HG02798 (cell line): ENCODE measurements around the gene EHBP1.

Experiments used
- ATAC-seq: cut with Tn5 transposase; IDR thresholded peaks from one replicate; pipeline ENCODE4 v1.9.1; 2021; ENCODE audit warnings: mild to moderate bottlenecking; ENCODE audit not compliant: unreplicated experiment, poor library complexity

EHBP1 gene

DNA sequence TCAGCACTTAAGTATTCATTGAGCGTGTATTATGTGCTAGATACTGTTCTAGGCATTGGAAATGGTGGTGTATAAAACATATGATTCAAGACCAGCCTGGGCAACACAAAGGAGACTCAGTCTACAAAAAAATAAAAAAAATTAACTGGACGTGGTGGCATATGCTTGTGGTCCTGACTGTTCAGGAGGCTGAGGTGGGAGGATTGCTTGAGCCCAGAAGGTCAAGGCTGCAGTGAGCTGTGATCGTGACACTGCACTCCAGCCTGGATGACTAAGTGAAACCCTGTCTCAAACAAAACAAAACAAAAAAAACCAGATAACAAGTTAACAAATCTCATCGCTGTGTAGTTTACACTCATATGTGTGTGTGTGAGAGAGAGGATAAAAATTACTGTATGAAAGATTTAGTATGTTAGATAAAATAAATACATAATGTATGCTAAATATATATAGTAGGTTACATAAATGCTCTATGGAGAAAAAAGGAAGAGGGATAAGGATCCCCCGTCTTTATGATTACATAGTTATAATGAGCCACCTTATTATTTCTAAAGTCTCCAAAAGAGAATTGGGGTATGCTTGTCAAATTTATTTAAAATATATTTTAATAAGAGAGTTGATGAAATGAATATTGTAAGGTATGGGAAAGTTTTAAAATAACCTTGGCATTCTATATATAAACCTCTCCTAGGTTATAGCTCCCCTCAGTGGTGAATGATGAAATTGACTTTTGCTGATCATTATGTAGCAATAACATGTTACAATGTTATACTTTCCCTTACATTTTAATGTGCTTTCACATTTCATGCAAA, 69.2 kb downstream of the EHBP1 start:
- ATAC-seq = no peak

DNA sequence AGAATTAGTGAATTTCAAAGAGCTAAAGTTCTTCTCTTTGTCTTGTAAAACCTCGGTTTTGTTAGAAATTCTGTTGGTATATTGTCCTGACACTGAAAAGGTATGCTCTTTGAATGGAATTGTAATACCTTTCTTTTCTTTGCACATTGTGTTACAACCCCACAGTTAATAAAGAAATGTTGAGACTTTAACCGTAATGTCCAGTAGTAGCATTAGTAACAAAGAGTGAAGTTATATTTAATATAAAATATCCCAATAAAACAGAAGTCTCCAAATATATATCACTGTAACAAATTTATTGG, 69.8 kb downstream of the EHBP1 start:
- no peak for ATAC-seq

DNA sequence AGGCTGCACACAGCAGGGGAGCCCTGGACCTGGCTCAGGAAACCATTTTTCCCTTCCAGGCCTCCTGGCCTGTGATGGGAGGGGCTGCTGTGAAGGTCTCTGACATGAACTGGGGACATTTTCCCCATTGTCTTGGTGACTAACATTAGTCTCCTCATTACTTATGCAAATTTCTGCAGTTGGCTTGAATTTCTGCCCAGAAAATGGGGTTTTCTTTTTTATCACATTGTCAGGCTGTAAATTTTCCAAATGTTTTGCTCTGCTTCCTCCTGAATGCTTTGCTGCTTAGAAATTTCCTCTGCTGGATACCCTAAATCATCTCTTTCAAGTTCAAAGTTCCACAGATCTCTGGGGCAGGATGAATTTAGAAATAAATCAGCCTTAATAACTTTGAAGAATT, 78.2 kb downstream of the EHBP1 start:
- ATAC-seq = no peak

DNA sequence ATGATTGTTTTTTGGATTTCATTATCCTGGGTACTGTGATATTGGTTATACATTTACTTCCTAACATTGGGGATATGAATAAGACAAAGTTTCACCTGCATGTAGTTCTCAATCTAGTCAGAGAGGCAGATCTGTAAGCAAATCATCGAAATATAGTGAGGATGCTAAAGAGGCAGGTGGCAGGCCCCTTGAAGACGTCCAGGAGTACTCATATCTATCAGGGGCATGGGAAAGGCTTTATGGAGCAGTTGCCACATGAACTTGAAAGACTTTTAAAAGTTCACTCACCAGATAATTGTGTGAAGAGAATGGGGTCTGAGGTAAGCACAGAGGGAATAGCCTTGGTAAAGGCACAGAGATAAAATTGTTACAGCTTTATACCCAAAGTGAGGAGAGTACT, 78.8 kb downstream of the EHBP1 start:
- ATAC-seq = no peak

DNA sequence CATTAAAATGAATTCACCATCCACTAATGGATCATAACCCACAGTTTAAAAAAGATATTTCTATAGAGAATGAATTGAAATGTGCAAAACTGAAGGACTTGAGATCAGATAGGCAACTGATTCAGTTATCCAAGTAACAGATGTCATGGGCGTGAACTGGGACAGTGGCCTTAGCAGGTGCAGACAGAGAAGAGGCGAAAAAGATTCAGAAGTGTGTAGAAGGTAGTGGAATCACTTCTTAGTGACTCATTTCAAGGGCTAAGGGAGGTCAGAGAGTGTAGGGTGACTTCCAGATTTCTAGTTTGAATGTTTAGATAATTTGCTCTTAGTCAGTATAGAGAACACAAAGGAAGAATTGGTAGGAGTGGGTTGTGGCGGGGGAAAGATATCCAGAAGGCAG, 79.7 kb downstream of the EHBP1 start:
- peak; percentile 57 for ATAC-seq

DNA sequence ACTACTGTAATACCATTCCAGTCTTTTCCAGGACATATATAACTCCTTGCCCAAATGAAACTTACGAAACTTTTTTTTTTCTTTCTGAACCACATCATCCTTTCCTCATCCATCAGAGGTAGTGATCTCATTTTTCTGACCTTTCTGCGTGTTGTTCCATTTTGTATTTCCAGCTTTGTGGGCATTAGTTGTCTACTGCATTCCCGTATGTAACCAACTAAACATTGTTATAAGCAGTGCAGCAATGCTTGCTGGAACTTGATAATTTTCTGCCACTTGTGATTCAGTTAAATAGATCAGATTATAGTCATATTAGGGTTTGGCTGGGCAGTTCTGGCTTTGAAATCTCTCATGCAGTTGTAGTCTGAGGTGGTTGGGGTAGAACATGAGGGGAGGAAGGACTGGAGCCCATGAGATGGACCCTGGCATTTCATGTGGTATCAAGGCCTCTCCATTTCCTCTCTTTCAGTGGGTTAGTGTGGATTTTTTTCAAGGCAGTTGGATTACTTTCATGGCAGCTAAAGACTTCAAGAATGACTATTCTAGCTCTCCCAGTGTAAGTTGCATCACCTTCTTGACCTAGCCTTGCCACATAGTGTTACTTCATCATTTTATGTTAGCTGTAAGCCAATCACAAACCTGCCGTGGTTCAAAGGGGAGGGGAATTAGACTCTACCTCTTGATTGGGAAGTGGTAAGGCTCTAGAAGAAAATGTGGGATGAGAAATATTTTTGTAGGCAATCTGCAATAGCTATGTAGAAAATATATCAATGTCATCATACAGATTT, 80.5 kb downstream of the EHBP1 start:
- no peak for ATAC-seq

DNA sequence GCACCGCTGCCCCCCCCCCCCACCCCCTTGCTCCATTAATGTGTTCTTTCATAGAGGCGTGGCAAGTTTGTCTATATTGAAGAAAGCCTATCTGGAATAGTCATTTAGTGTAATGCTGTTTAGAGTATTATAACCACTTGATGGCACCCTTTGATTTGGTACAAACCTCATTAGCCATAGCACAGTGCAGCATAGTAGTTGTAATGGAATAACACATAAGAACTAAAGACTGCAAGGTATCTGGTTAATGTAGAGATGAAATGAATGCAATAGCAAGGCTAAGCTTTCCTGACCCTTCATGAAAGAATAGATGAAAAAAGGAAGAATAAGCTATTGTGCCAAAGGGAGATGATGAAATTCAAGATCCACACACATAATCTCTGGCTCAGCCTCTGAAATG, 81.9 kb downstream of the EHBP1 start:
- ATAC-seq = peak; percentile 64

DNA sequence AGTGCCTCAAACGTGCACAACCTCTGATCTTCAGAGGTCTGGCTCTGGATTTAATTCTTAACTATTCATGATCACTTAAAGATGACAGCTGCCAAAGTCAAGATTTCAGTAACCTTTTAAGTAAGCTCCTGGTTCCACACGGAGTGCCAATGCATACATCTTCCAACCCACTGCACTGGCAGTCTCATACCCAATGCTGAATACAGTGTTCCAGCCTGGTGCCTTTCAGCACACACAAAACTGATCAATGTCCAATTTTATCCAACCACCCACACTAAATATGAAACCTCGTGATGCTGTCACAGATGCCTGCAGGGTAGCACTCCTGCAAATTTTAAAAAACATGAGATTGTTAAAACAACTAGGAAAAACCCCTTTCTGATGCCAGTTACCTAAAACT, 84.0 kb downstream of the EHBP1 start:
- ATAC-seq = no peak

DNA sequence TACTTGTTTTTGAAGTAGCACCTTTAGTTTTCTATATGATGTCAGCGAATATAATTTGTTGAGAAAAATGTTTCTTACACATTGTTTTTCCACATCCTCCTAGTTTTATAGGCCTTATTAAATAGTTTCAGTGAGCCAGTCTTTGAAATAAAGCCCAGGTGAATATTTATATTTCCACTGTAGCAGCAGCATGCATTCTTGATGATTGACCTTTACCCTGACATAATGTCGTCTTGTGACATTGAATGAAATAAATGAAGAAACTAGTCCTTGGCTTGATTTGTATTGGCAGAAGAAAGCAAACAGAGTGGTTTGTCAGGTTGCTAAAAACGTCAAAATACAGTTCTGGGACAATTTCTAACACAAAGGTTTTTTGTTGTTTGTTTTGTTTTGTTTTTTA, 84.4 kb downstream of the EHBP1 start:
- ATAC-seq = no peak

DNA sequence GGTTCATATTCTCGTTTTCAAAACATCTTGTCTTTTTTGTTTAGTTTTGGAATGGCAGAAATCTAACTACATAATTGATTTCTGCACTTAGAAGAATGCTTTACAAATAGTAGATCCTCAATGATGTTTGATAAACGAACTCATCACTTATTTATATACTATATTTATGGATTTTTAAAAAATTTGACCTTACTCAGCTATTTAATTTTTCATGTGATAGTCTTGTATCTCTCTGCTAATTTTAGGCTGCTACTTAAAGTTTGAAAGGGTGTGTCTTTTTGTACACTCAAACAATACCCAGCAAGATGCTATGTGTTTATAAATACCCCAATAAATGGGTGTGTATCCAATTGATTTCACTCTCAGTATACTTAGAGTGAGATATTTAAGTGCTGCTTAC, 86.9 kb downstream of the EHBP1 start:
- no peak for ATAC-seq

DNA sequence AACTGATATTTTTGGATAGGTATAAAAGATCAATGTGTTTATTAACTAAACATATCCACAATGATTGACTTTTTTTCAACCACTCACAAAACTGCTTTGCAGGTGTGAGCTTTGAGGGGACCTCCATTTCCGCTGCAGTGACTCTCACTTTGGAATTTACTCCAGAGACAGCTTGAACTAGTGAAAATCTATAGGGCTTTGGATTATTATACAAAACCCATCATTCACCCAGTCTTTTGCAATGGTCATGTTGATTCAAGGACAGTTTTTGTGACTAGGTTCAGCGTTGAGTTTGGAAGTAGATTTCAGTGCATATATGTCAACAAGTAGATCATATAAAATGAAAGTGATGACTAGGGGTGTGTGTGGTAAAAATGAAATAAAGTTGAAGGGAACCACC, 87.7 kb downstream of the EHBP1 start:
- ATAC-seq = no peak

DNA sequence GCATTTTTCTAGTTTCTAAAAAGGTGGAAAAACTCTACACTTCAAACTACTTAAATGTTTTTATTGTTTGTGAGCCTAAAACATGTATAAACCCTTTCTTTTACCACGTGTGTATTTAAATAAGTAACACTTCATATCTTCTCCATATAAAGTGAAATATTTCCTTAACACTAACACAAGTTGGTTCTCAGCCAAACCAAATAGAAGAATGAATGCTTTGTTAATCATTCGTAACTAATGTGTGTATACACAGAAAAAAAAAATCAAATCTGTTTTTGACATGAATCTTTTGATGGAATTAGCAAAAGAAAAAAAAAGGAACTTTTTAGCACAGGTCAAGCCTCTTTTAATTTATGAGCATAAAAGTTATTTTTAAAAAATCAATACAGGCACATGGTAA, 89.3 kb downstream of the EHBP1 start:
- ATAC-seq = no peak

DNA sequence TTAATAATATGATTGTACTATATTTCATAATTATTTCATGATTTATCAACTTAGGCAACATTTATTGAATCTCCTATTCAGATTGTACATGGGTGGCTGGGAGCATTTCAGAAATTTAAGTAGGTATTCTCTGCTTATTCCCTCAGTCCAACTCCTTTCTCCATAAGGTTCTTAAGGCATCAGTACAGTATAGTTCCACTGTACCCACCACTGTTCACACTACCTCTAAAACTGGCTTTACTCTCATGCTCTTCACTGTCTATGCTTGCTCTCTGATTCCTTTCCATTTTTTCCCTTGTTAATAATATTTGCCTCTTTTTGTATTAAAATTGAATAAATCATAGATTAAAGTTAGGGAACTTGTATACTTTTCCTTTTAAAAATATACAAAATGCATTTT, 89.8 kb downstream of the EHBP1 start:
- no peak for ATAC-seq

DNA sequence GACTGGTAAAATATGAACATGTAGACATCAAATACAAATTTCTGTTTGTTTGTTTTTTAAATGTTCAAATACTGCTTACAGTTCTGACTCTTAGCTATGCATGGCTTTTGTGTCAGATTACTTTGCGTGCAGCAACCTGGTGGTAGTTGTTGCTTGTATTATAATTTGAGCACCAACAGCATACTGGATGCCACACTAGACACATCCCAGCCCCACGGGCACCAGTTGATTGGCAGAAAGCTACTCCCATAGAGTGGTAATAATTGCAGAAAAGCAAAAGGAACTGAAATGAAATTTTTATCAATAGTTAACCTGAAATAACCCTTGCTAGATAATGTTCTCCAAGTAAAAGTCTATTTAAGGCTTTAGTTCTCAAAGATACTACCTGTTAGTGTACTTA, 91.6 kb downstream of the EHBP1 start:
- ATAC-seq = no peak

DNA sequence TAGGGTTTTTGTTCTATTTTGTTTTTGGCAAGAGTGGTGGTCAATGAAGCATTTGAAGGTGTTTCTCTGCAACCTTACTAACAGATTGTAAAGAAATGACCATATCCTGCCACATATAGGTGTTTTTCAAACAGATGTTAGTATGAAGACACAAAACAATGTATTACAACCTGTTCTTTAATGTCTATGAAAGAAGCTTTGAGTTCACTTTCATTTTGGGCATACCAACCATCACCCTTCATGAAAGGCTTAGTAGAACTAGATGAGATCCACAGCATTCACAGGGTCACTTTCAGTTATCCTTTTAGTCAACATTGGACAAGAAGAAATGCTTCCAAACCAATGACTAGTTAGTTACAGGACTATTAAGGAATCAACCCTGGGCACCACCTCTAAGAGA, 95.1 kb downstream of the EHBP1 start:
- ATAC-seq = no peak

DNA sequence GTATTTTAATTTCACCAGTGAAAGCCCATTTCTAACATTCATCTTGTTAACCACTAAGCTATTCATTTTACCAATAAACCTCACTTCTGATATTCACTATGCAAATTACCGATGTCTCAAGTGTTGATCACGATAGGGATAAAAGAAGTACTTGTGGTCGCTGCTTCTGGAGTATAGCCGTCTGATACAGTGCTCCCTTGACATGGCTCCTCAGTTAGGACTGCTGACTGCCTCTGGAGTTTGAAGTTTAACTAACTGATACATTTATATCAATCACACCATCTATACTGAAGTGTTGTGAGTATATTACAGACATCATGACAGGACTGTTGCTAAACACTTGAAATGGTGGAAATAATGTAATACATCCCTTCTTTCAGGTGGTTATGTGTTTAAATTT, 95.6 kb downstream of the EHBP1 start:
- ATAC-seq = no peak

DNA sequence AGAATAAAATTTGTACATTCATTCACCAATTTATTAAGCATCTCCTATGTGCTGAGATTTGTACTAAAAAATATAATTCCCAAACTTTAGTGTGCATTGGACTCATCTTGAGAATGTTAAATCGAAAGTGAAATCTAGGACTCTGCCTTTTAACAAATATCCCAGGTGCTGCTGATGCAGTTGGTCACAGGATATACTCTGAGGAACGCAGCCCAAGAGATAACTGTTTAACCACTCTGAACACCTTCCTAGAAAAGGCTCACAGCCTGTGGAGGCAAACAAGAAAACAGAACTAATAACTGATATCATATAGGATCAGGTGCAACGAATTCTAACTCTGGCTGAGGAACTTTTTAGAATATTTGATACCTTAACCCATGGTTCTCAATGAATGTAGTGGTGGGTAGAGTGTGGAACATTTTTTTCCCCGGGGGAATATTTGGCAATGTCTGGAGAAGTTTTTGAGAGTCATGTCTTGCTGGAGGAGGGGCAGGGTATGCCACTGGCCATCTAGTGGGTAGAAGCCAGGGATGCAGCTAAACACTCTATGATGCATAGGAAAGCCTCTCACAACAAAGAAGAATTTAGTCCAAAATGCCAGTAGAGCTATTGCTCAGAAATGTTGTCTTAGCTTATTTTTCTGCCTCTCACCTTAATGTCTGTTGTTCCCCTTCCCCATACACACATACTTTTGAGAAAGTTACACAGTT, 96.5 kb downstream of the EHBP1 start:
- no peak for ATAC-seq

DNA sequence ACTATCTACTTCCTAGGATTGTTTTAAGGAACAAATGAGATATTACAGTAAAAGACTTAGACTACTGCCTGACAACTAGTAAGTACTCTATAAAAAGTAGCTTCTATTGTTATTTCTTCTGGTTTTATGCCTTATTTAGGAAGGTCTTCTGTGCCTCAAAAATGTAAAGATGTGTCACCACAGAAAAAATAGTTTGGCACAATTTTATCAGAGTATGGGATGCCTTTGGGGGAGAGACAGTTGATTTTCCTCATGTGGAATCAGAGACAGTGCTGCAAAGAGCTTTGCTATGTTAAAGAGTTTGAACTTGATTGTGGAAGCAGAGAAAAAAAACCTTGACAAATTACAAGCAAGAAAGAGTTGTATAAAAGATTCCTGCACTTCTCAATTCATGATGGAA, 98.4 kb downstream of the EHBP1 start:
- ATAC-seq = no peak

DNA sequence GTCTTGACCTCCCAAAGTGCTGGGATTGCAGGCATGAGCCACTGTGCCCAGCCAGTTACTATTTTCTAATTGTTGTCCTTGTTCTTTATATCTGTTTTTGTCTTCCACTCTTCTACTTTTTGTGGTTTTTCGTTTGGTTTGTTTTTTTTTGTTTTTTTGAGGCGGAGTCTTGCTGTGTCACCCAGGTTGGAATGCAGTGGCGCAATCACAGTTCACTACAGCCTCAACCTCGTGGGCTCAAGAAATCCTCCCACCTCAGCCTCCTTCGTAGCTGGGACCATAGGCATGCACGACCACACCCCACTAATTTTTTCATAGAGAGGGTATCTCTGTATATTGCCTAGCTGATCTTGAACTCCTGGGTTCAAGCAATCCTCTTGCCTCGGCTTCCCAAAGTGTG, 100.7 kb downstream of the EHBP1 start:
- no peak for ATAC-seq

DNA sequence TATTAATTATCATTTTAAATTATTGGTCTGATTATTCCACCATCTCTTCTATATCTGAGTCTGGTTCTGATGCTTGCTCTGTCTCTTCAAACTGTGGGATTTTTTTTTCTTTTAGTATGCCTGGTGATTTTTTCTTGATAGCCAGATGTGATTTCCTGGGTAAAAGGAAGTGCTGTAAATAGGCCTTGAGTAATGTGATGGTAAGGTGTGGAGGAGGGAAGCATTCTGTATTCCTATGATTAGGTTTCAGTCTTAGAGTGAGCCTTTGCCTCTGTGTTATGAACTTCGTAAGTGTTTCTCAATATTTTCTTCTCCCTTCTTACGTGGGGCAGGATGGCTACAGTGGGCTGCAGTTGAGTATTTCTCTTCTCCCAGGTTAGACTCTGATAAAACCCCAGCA, 103.0 kb downstream of the EHBP1 start:
- ATAC-seq = no peak

DNA sequence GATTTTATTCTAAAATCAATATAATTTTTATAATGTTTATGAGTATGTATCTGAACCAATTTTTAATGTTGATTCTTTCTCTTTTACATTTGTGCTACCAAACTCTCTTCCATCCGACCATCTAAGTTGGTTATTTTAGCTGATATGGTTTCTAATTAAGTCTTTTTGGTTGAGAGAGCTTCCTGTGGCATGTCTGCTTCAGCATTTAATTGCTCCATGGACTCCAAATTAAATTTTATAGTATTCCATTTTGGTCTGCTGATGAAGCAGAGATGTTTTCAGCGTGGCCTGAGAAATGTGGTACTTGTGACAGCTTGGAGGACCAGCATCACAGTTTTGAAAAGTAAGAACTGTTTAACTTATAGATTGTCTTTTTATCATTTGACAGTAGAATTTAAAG, 105.6 kb downstream of the EHBP1 start:
- ATAC-seq = no peak
